C4-2B (cell line): ENCODE measurements around the gene BMPR2.

ENCODE experiments used
- CTCF ChIP-seq: fragments of 450-650 bp; conservative IDR thresholded peaks from 2 replicates; pipeline ENCODE4 v1.5.1; 2017; ENCODE audit warnings: mild to moderate bottlenecking
- ZFX ChIP-seq: fragments of 450-650 bp; IDR thresholded peaks from 2 replicates; pipeline ENCODE4 v1.6.1; 2017

GRCh38 chr2:202335791-202336467 lies 40.2 kb upstream of the BMPR2 start:
- TF ChIP-seq CTCF (no peak), ZFX (no peak)
